ENCODE results near the gene HACE1.

- TF ChIP-seq CTCF (conservative IDR thresholded peaks at IDR 0.05; ENCODE audit: low read length) (no peak), EZH2phosphoT487 (IDR thresholded peaks at IDR 0.05; ENCODE audit: borderline replicate concordance) (no peak)
These were observed 25.3 kb upstream of the HACE1 start for GRCh38 chr6:104884867-104885517.

Data from Loucy (cell line).